ENCODE data around the gene CHRD.

CHRD gene

DNA sequence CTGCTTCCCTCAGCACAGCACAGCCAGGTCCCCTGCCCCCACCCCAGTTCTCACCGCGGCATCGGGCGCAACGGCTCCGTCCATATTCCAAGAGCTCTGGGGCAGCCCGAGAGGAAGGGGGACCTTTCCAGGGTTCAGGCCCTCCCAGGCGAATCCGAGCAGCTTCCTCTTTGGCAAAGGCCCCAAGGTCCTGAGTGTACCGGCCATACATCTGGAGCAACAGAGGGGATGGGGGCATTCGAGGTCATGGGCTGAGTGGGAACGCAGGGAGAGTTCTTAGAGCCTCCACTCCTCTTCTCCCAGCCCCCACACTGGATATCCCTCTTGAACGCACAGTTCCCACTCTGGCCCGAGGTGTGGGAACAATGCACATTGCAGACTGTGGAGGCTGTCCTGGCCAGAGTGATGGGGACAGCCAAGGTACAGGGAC is 20.9 kb upstream of the CHRD start:
- no peaks in the 10 kb centered on the region for H3K27me3 ChIP-seq (replicated peaks)
- no peaks in the 10 kb centered on the region for H3K36me3 ChIP-seq (replicated peaks)
- no peak for TF ChIP-seq CTCF (IDR thresholded peaks at IDR 0.05; ENCODE audit: low read depth, low read length, missing control alignments)
- DNase-seq: no peak
- no peak overlapping the region for H3K4me3 ChIP-seq (ENCODE audit: low read depth, low read length)
- no peak overlapping the region for H3K27ac ChIP-seq
- in situ Hi-C loops (cut with HindIII; ENCODE audit: low pct_ligation_motif_present, low sequenced_read_pairs): loop anchor here (25.0 kb wide), 1 partner anchor 178 kb away; no protein-coding TSS in a partner anchor

GRCh38 chr3:184359610-184360009 is 20.2 kb upstream of the CHRD start:
- in situ Hi-C loops (cut with HindIII; ENCODE audit: low pct_ligation_motif_present, low sequenced_read_pairs): loop anchor here (25.0 kb wide), 1 partner anchor 178 kb away; no protein-coding TSS in a partner anchor
- Histone ChIP-seq H3K27ac (no peak overlapping the region), H3K27me3 (replicated peaks) (no peaks in the 10 kb centered on the region), H3K36me3 (replicated peaks) (no peaks in the 10 kb centered on the region), H3K4me3 (ENCODE audit: low read depth, low read length) (no peak overlapping the region)
- DNase-seq: no peak
- TF ChIP-seq CTCF (IDR thresholded peaks at IDR 0.05; ENCODE audit: low read depth, low read length, missing control alignments): no peak

DNA sequence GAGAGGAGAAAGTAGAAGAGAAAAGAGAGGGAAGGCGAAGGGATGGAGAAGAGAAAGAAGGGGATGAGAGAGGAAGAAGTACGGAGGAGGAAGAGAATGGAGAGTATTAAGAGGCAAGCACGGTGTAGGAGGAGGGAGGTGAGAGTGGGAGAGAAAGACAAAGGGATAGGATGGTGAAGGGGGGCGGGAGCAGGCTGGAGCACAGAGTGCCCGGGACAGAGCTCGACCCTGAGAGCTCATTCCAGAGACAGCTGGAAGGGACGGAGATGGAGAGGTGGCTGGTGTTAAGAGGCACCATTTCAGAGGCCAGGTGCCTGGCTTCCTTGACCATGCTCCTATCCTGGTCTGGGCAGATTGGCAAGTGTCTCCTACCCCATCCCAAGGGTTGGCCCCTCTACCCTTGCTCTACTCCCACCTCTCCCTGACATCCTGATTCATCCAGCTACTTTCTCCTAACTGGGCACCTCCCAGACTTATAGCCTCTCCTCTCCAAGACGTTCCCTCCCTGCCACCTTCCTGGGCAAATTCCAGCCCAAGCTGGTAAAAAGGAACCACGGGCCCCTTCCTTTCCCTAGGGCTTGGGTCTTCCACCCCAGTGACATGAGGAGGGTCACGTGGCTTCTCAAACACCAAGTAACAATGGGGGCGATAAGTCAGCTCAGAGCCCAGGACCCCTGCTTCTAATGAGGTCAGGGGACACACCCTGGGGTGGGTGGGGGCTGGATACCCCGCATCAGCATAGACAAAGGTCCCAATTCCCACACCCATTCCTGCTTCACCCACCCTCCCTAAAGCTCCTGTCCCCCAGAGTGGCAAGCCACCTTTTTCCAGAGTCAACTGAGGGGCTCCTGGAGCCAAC is 19.6 kb upstream of the CHRD start:
- TF ChIP-seq CTCF (IDR thresholded peaks at IDR 0.05; ENCODE audit: low read depth, low read length, missing control alignments): no peak
- peak overlapping the region; percentile 82 for H3K4me3 ChIP-seq (ENCODE audit: low read depth, low read length)
- no peak for DNase-seq
- H3K27ac ChIP-seq: no peak overlapping the region
- in situ Hi-C loops (cut with HindIII; ENCODE audit: low pct_ligation_motif_present, low sequenced_read_pairs): loop anchor here (25.0 kb wide), 1 partner anchor 177 kb away; no protein-coding TSS in a partner anchor
- no peaks in the 10 kb centered on the region for H3K36me3 ChIP-seq (replicated peaks)
- H3K27me3 ChIP-seq (replicated peaks): no peaks in the 10 kb centered on the region

- in situ Hi-C loops (cut with HindIII; ENCODE audit: low pct_ligation_motif_present, low sequenced_read_pairs): loop anchor here (25.0 kb wide), 1 partner anchor 176 kb away; no protein-coding TSS in a partner anchor
- TF ChIP-seq CTCF (IDR thresholded peaks at IDR 0.05; ENCODE audit: low read depth, low read length, missing control alignments): no peak
- H3K27ac ChIP-seq: no peak overlapping the region
Observed at GRCh38 chr3:184360929-184361531, 18.8 kb upstream of the CHRD start.

DNA sequence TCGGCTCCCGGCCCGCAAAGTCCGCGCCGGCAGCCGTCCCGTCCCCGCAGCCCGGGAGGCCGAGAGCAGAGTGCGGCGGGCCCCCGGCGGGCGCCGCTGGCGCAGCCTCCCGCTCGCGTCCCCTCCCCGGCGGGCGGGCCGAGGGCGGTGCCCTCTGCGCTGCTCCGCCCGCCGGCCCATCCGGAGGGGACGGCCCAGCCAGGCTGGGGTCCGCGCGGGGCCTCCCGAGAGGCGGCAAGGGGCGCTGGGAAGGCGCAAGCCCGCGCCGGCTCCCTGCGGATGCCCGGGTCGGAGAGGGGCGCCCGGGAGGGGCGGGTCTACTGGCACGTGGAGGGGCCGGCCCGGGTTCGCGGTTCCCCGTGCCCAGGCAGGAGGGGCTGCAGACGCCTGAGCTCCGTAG is 18.3 kb upstream of the CHRD start, which contains the start of the genes CLCN2 and POLR2H:
Gene CLCN2, minus strand, starts transcription at position 74 of the 400 bp plus-strand sequence. CDS start 126 bp downstream, outside the sequence.
Gene POLR2H, plus strand, starts transcription at position 179 of the 400 bp plus-strand sequence. CDS start 1,783 bp downstream, outside the sequence.
- Histone ChIP-seq H3K27ac (peak within 1 kb of the TSS; percentile 98), H3K36me3 (replicated peaks) (peaks cover 4% of the 10 kb centered on the region), H3K27me3 (replicated peaks) (no peaks in the 10 kb centered on the region), H3K4me3 (ENCODE audit: low read depth, low read length) (peak within 1 kb of the TSS; percentile 82)
- TF ChIP-seq CTCF (IDR thresholded peaks at IDR 0.05; ENCODE audit: low read depth, low read length, missing control alignments): no peak
- no peak for DNase-seq
- in situ Hi-C loops (cut with HindIII; ENCODE audit: low pct_ligation_motif_present, low sequenced_read_pairs): loop anchor here (25.0 kb wide), 1 partner anchor 176 kb away; no protein-coding TSS in a partner anchor

More at GRCh38 chr3:184360929-184361531, 18.8 kb upstream of the CHRD start:
- no peak for DNase-seq
- Histone ChIP-seq H3K4me3 (ENCODE audit: low read depth, low read length) (peak overlapping the region; percentile 82), H3K36me3 (replicated peaks) (peaks cover 1% of the 10 kb centered on the region), H3K27me3 (replicated peaks) (no peaks in the 10 kb centered on the region)
